GM20431 (cell line): ENCODE data around the gene MAML2.

Source experiments
- in situ Hi-C: fragments of 300-500 bp; cut with MseI, MboI; formaldehyde crosslinking; loops from one replicate; pipeline ENCODE4 v1.15.0; 2020; ENCODE audit warnings: low sequenced_read_pairs; ENCODE audit not compliant: unreplicated experiment

The MAML2 gene

DNA sequence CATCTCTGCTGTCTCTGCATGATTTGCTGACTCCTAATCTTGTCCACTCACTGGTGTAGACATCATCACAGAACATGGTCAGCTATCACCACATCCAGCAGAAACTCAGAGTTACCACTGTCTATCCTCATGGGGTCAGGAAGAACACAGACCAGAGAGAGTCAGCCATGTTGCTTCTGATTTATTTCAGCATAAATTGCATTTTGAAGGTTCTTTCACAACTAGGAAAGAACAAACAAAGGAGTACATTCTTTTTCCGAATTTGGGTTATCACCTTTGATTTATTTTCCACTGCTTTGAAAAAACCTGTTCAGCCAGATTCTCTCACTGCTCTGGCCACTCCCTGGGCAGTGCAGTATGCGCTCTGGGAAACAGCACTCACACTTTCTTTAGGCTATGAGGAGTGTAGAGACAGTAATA is 247.1 kb downstream of the MAML2 start:
- in situ Hi-C loops = no loop called here

GRCh38 chr11:96094156-96094555 is 248.8 kb downstream of the MAML2 start:
- in situ Hi-C loops = no loop called here

DNA sequence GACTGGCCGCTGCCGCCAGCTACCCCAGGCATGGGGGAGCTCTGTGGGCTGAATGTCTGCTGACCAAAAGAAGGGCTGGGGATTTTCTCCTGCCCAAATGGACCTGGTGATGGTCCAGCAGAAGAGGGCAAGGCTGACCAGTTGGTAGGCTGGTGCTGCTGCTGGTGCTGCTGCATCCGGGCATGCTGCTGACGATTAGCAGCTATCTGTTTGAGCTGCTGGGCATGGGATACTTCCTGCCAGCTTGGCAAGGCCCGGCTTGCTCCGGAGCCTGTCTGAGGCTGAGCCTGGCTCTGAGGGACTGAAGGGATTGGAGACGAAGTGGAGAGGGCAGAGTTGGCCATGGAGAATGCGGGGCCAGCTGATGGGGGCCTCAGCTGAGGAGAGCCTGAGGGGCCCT is 250.5 kb downstream of the MAML2 start:
- in situ Hi-C loops = no loop called here

- in situ Hi-C loops = no loop called here
Observed at GRCh38 chr11:96091476-96091875, 251.5 kb downstream of the MAML2 start.

DNA sequence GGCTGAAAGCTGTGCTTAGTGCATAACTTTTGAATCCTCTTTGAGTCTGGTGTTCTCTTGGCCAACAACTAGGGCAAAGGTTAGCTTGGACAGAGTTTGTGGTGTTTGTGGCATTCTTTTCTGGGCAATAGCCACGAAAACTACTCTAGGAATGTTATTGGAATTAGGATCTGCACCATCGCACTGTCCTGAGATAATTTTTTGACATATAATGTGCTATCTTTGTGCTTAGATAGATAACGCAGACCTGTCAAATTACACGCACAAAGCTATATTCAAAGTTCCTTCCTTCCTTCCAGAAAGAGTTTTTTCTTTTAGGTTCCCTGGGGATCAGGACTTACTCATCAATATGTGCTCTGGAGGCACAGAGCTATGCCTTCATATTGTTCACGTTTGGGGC is 252.3 kb downstream of the MAML2 start:
- in situ Hi-C loops = no loop called here

DNA sequence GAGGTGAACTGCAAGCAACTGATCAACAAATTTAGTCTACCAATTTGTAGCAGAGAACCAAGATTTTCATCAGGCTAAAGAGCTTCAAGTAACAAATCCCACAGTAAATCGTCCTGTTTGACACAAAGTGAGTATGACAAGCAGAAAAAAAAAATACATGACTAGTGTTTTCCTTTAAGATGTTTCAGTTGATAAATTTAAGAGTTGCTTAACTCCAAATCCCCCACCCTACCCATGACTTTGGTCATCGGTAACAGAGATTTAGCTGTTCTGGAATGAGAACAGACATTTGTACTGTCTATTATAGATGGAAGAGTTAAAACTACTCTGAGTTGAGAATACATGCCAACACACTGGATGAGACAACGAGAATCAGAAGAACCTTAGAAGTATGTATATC is 254.1 kb downstream of the MAML2 start:
- in situ Hi-C loops = no loop called here

DNA sequence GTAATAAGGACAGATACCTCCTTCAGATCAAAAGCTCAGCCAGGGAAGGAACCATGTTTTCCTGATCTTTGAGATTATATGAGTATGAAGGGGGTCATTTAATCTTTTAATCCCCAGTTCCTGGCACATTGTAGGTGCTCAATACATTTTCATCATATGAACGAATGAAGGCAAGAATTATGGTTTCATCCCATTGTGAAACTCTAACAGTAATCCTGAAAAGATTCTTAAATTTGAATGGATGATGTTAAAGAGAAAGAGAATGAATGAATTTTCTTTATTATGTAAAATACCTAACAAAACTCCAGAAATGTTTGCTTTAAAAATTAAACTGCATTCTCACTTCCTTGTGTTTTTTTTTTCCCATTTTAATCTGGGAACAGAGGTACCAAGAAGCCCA is 256.9 kb downstream of the MAML2 start:
- in situ Hi-C loops = no loop called here

- in situ Hi-C loops = no loop called here
Observed at GRCh38 chr11:96085319-96085930, 257.6 kb downstream of the MAML2 start.

DNA sequence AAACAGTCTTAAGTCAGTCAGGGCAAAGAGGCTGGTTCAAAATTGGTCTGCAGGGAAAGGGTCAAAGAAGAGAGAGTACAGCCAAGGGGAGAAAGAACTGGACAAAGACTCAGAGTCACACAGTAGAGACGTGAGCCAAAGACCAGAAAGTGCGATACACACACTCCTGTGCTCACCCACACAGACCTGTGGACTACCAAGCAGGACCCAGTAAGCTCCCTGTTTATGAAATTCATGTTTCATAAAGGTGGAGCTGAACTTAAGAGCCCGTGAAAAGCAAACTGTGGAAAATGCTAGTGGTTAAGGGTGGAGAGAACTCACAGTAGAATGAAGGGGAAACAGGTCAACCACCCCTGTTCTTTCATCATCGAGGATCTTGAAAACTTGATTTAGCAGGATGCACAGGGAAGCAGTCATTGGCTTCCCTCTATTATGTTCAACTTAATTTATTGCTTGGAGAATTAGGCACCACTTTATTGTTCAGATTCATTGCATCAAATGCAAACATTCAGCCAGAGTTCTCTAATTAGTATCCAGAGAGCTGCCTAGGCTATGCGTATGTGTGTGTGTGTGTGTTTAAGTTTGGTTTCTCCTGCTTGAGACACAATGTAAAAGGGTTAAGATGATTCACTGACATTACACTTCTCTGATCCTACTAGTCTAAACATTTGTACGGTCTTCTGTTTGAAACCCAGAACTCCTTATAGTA is 258.2 kb downstream of the MAML2 start:
- in situ Hi-C loops = no loop called here

DNA sequence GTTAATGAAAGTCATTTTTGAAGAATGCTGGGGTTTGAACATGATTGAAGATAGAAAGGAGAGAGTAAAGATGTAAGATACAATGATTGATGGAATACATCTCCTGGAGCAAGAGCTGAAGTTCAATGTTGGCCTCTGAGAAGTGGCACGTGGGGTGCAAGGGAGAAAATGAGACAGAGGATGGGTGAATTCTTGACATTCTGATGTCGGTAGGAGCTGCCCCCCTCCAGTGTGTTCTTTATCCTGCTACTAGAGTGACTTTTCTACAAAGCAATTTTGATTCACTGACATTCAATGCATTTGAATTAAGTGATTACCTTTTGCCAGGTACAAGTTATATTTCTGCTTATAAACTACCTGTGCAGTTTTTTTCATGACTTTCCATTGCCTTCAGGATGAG is 260.1 kb downstream of the MAML2 start:
- in situ Hi-C loops = no loop called here

DNA sequence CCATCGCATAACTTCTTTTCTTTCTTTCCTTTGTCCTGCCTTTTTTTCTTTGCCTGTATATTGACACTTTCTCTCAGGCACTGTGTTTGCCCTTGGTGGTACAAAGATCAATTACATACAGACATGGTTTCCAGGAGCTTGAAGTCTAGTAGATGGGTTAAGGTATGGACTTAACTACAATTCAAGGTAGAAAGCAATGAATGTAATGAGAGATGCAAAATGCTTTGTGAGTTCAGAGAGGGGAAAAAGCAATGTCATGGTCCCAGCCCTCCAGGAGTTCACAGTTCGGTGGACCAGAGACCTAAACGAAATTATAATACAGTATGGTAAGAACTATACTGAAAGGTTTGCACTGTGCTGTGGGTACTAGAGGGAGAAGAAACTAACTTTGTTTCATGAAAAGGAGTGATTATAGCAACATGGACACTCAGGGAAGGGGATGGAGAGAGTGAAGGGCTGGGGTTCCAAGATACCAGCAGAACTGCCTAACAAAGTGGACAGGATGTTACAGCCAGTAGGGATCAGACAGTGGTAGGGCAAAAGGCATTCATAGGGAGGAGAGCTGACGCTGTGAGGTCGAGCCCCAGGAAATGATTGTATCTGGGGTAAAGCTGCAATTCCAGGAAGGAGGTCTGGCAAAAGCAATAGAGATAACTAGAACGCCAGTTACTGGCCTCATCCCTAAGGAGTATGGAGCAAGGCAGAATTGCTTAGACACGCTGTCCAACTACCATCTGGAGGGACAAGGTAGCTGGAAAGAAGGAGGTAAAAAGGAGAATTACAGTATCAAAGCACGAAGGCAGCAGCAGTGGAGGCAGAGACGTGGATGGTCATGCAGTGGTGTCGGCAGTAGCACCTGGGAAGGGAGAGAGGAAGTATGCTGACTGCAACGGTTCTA is 260.7 kb downstream of the MAML2 start:
- in situ Hi-C loops = no loop called here

DNA sequence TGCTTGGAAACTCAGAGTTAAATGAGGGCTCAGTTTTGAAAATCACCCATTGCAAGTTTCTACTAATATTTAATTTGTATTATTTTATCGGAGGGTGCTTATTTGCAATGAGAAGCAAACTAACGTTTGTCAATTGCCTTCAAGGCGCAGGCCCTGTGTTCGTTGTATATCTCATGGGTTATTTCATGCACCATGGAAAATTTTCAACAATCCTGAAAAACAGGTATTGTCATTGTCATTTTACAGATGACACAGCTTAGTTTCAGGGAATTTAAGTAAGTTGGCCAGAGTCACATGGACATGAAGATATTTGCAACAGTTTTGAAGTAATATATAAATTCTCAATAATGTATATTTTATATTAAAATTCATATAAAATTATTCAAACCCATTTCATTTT is 261.4 kb downstream of the MAML2 start:
- in situ Hi-C loops = no loop called here

DNA sequence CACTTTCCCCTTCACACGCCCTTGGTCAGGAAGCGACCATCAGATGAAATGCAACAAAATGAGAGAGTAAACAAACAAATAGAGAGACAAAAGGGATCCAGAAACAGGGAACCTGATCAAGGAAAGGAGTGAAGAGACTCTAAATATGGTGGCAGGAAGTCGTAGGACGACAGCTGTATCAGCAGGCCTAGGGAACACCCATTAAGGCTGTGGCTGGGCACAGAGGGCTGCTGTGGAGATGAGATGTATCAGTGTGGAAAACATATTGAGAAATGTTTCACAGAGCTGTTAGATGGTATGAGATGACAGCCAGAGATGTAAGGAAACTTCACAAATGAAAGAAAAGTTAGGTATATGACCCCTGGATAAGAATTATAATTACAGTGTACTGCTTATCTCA is 263.3 kb downstream of the MAML2 start:
- in situ Hi-C loops = no loop called here

DNA sequence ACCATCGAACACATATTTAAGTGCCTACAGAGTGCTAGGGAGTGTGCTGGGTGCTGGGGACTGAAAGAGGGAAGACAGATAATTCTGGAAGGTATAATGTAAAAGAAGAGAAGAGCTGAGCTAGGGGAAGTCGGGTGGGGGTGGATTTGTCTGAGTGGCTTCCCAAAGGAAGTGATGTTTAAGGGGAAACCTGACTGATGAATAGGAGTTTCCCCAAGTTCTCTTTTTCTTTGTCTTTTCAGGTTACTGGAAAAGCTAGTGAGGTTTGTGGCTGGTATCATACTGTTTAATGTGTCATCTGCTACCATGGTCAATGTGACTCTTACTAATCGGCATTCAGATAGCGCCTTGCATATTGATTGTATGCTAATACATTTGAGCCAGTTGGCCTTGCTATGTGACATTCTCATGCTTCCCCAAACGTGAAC is 267.4 kb downstream of the MAML2 start:
- in situ Hi-C loops = no loop called here

GRCh38 chr11:96074551-96075310 is 268.3 kb downstream of the MAML2 start:
- in situ Hi-C loops = no loop called here

- in situ Hi-C loops = no loop called here
Observed at GRCh38 chr11:96073536-96073935, 269.5 kb downstream of the MAML2 start.

DNA sequence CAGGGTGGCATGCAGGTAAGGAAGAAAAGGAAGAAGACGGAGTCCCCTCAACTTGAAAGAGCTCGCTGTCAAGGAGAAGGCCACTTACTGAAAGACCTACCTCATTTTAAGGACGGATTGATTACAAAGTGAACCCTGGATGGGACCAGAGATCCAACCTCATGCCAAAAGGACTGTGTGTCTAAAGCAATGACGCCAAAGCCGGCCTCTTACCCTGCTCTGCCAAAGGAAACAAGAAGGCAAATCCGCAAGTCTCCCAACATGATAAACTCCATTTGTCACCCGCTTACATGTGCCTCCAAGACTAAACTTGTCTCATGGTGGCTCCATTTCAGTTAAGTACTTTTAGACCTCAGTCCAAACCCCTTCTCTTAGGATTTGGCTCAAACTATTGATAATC is 270.4 kb downstream of the MAML2 start:
- in situ Hi-C loops = no loop called here

DNA sequence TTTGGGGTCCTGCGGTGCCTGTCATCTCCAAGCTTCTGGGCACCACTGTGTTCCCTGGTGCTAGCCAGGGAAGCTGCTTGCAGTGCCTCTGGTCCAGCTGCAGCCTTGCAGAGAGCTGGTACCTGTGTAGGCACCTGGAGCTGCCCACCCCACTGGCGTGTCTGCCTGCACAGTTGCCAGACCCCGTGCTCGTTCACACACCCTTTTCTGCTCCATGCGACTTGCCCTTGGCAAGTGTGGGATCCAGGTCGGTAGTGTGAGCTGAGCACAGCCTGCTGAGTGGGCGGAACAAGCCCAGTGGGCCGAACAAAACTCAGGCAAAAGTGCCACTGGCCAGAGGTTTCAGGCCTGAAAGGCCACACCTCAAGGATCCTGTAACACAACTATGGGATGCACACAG is 272.5 kb downstream of the MAML2 start:
- in situ Hi-C loops = no loop called here

DNA sequence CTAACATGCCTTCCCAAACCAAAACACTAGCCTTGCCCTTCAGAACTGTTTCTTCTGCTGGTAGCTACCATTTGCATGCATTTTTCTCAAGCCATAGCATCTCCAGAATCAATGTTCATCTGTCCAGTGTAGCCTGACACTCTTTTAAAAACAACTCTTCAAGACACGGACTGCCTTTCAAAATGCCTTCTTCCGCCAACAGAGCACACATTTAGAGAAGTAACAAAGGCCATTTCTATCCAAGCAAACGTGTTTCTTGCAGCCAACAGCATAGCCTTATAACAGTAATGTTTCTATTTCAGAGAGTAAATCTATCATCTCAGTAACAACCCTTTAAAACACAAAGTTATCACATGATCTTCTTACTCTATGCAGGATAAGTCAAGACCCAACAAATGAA is 275.8 kb downstream of the MAML2 start:
- in situ Hi-C loops = no loop called here

GRCh38 chr11:96065379-96065778 is 277.6 kb downstream of the MAML2 start:
- in situ Hi-C loops = no loop called here
